ENCODE measurements around the gene ZBTB42.

ZBTB42 gene

GRCh38 chr14:104769324-104770071, 31.4 kb upstream of the ZBTB42 start:
- no peak for DNase-seq (ENCODE audit: low read depth, low spot score)

GRCh38 chr14:104770072-104770579, 30.8 kb upstream of the ZBTB42 start:
- DNase-seq (ENCODE audit: low read depth, low spot score), result no peak

GRCh38 chr14:104770851-104771272, 30.0 kb upstream of the ZBTB42 start:
- no peak for DNase-seq (ENCODE audit: low read depth, low spot score)

- no peak for DNase-seq (ENCODE audit: low read depth, low spot score)
Observed at GRCh38 chr14:104771374-104771773, 29.5 kb upstream of the ZBTB42 start.

- no peak for DNase-seq (ENCODE audit: low read depth, low spot score)
Observed at GRCh38 chr14:104771918-104772706, 28.8 kb upstream of the ZBTB42 start.

- DNase-seq (ENCODE audit: low read depth, low spot score), result no peak
Observed at GRCh38 chr14:104772707-104773504, 28.0 kb upstream of the ZBTB42 start.

GRCh38 chr14:104773505-104774452, 27.1 kb upstream of the ZBTB42 start:
- DNase-seq (ENCODE audit: low read depth, low spot score), result no peak

GRCh38 chr14:104774453-104775072, 26.3 kb upstream of the ZBTB42 start:
- no peak for DNase-seq (ENCODE audit: low read depth, low spot score)

GRCh38 chr14:104775073-104775489, 25.8 kb upstream of the ZBTB42 start:
- DNase-seq (ENCODE audit: low read depth, low spot score), result no peak

GRCh38 chr14:104776481-104776880, 24.4 kb upstream of the ZBTB42 start:
- no peak for DNase-seq (ENCODE audit: low read depth, low spot score)

- no peak for DNase-seq (ENCODE audit: low read depth, low spot score)
Observed at GRCh38 chr14:104776961-104777807, 23.7 kb upstream of the ZBTB42 start.

- no peak for DNase-seq (ENCODE audit: low read depth, low spot score)
Observed at GRCh38 chr14:104777808-104778249, 23.1 kb upstream of the ZBTB42 start.

GRCh38 chr14:104778694-104779331, 22.1 kb upstream of the ZBTB42 start:
- DNase-seq (ENCODE audit: low read depth, low spot score), result no peak

- no peak for DNase-seq (ENCODE audit: low read depth, low spot score)
Observed at GRCh38 chr14:104779776-104780512, 21.0 kb upstream of the ZBTB42 start.

- no peak for DNase-seq (ENCODE audit: low read depth, low spot score)
Observed at GRCh38 chr14:104780513-104781030, 20.3 kb upstream of the ZBTB42 start.

GRCh38 chr14:104781271-104782077, 19.4 kb upstream of the ZBTB42 start:
- DNase-seq (ENCODE audit: low read depth, low spot score), result no peak

Measured in iPS DF 19.7 (cell line).